GM23338 (cell line): ENCODE measurements around the gene STAM2. TPM values are rescaled to one million over a fixed set of nuclear protein-coding genes. Genes with fewer than 3 reads are reported as not detected.
A peak's percentile ranks its signal among the peaks of the same experiment; 100 is the strongest.

Source experiments
- ATAC-seq: fragments of 200-7000 bp; cut with Tn5 transposase; 3 replicates; pipeline ENCODE4 v1.9.1; 2020
- DNase-seq: peaks from one replicate; pipeline ENCODE4 v3.0.0-alpha.2; 2015; ENCODE audit warnings: low spot score
- H2AFZ ChIP-seq: fragments of 200-600 bp; sonication (generic); 2 replicates; pipeline ENCODE4 v1.8.0; 2016; ENCODE audit warnings: antibody characterized with exemption, mild to moderate bottlenecking, moderate library complexity
- H3F3A ChIP-seq: fragments of 200-600 bp; sonication (generic); replicated peaks from 2 replicates; pipeline ENCODE4 v1.8.0; 2017; ENCODE audit warnings: antibody characterized with exemption, mixed run types, low read depth
- H3K27ac ChIP-seq: fragments of 200-600 bp; sonication (generic); 2 replicates; pipeline ENCODE4 v1.6.1; 2016; ENCODE audit warnings: low read depth
- H3K27me3 ChIP-seq: fragments of 200-600 bp; sonication (generic); 2 replicates; pipeline ENCODE4 v1.8.0; 2016; ENCODE audit warnings: mild to moderate bottlenecking, mixed run types, moderate library complexity; ENCODE audit not compliant: insufficient read depth
- H3K36me3 ChIP-seq: fragments of 200-600 bp; sonication (generic); 2 replicates; pipeline ENCODE4 v1.8.0; 2016; ENCODE audit warnings: mild to moderate bottlenecking; ENCODE audit not compliant: insufficient read depth
- H3K4me1 ChIP-seq: fragments of 200-600 bp; sonication (generic); 2 replicates; pipeline ENCODE4 v1.8.0; 2016; ENCODE audit warnings: mild to moderate bottlenecking, moderate library complexity; ENCODE audit not compliant: insufficient read depth
- H3K4me2 ChIP-seq: fragments of 200-600 bp; sonication (generic); 2 replicates; pipeline ENCODE4 v1.7.1; 2017; ENCODE audit warnings: mixed run types
- H3K4me3 ChIP-seq: fragments of 200-600 bp; sonication (generic); 2 replicates; pipeline ENCODE4 v1.6.1; 2016; ENCODE audit warnings: mixed run types
- H3K79me2 ChIP-seq: fragments of 200-600 bp; sonication (generic); replicated peaks from 2 replicates; pipeline ENCODE4 v1.8.0; 2017; ENCODE audit warnings: mild to moderate bottlenecking; ENCODE audit not compliant: insufficient read depth
- H3K9me2 ChIP-seq: fragments of 200-600 bp; sonication (generic); 2 replicates; pipeline ENCODE4 v1.8.0; 2017; ENCODE audit not compliant: insufficient read depth
- H4K20me1 ChIP-seq: fragments of 200-600 bp; sonication (generic); replicated peaks from 2 replicates; pipeline ENCODE4 v1.8.0; 2017; ENCODE audit warnings: mild to moderate bottlenecking; ENCODE audit not compliant: insufficient read depth
- H3K27ac Mint-ChIP-seq: 2 replicates; pipeline ENCODE4 v1.8.0; 2020; ENCODE audit warnings: inconsistent platforms, mild to moderate bottlenecking, moderate library complexity, mixed read lengths
- H3K27me3 Mint-ChIP-seq: 3 replicates; pipeline ENCODE4 v1.8.0; 2022; ENCODE audit warnings: low read depth, mild to moderate bottlenecking, moderate library complexity, mixed read lengths, inconsistent platforms; ENCODE audit not compliant: insufficient read depth, poor library complexity
- H3K36me3 Mint-ChIP-seq: 3 replicates; pipeline ENCODE4 v1.8.0; 2021; ENCODE audit warnings: low read depth, mild to moderate bottlenecking, inconsistent platforms, moderate library complexity, mixed read lengths
- H3K4me1 Mint-ChIP-seq: 3 replicates; pipeline ENCODE4 v1.8.0; 2020; ENCODE audit warnings: mild to moderate bottlenecking, inconsistent platforms, mixed read lengths
- H3K4me3 Mint-ChIP-seq: 3 replicates; pipeline ENCODE4 v1.8.0; 2021; ENCODE audit warnings: moderate library complexity, mild to moderate bottlenecking, inconsistent platforms, mixed read lengths
- H3K9me3 Mint-ChIP-seq: 3 replicates; pipeline ENCODE4 v1.8.0; 2020; ENCODE audit warnings: moderate library complexity, mild to moderate bottlenecking, inconsistent platforms, mixed read lengths
- EZH2 ChIP-seq: fragments of 200-600 bp; sonication (generic); IDR thresholded peaks from one replicate; pipeline ENCODE4 v1.8.0; 2017; ENCODE audit warnings: antibody characterized with exemption, mild to moderate bottlenecking, low read depth; ENCODE audit not compliant: unreplicated experiment
- polyA plus RNA-seq: library from polyadenylated mRNA; unstranded; fragments of >200 nt; fragmentation: Nextera tagmentation; extraction: Ambion mirVana; gene quantifications from 2 replicates; pipeline ENCODE4 v1.2.1, GENCODE V29; 2016
- total RNA-seq: library from RNA; depleted of rRNA; stranded (reverse); fragments of >200 nt; shearing (Covaris generic); gene quantifications from 2 replicates; pipeline ENCODE4 v1.2.3, GENCODE V29; 2014
- TF ChIP-seq, protein P1 (sequence below): fragments of 250-450 bp; sonication (Bioruptor Pico); IDR thresholded peaks from 2 replicates; pipeline ENCODE4 v1.5.0; 2020; ENCODE audit warnings: mild to moderate bottlenecking, moderate library complexity

The STAM2 gene
- total and polyA plus RNA-seq, 2 experiments from 2014 or later, result 4.6 to 18.2 TPM

DNA sequence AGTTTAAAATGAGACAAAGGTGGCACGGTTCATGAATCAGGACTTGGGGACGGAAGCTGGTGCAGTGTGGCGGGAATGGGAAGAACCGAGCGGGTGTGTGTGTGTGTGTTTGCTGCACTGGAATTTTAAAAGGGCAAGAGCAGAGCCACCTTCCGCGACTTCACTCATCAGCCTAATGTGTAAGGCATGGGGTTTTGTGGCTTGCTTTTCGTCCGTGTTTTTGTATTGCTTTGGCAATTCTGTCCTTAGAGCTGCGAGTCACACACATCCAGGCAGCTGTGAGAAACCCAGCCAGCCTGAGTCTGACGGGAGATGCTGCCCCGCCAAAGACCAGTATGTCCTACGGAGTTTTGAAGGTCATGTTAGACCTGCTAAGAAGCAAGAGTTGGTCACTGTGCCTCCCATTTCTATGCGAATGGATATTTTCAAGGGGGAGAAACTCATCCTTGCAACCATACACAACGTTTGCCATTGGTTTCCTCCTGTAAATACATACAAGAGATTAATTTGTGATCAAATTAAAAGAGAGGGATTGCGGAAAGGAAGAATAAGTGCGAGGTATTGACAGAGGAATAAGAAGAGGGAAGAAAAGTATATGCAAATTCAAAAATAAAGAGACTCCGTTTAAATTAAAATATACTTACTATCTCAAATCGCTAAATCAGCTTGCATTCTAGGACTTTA, 76.1 kb downstream of the STAM2 start:
- H4K20me1 ChIP-seq, result no peaks in the 10 kb centered on the region
- no peaks in the 10 kb centered on the region for H3K9me2 ChIP-seq
- peaks cover 74% of the 10 kb centered on the region for H3K27me3 ChIP-seq
- peak overlapping the region; percentile 91 for H3K4me3 ChIP-seq
- H3K79me2 ChIP-seq, result no peaks in the 10 kb centered on the region; the same call in 1 of the 2 replicates
- Mint-ChIP-seq H3K27ac (no peak overlapping the region), H3K4me1 (peaks cover 12% of the 10 kb centered on the region), H3K9me3 (peaks cover 2% of the 10 kb centered on the region; the same call in 1 of the 3 replicates), H3K36me3 (no peaks in the 10 kb centered on the region), H3K27me3 (peaks cover 42% of the 10 kb centered on the region), H3K4me3 (peak overlapping the region; percentile 89)
- H3K27ac ChIP-seq, result no peak overlapping the region
- TF ChIP-seq, protein P1, sequence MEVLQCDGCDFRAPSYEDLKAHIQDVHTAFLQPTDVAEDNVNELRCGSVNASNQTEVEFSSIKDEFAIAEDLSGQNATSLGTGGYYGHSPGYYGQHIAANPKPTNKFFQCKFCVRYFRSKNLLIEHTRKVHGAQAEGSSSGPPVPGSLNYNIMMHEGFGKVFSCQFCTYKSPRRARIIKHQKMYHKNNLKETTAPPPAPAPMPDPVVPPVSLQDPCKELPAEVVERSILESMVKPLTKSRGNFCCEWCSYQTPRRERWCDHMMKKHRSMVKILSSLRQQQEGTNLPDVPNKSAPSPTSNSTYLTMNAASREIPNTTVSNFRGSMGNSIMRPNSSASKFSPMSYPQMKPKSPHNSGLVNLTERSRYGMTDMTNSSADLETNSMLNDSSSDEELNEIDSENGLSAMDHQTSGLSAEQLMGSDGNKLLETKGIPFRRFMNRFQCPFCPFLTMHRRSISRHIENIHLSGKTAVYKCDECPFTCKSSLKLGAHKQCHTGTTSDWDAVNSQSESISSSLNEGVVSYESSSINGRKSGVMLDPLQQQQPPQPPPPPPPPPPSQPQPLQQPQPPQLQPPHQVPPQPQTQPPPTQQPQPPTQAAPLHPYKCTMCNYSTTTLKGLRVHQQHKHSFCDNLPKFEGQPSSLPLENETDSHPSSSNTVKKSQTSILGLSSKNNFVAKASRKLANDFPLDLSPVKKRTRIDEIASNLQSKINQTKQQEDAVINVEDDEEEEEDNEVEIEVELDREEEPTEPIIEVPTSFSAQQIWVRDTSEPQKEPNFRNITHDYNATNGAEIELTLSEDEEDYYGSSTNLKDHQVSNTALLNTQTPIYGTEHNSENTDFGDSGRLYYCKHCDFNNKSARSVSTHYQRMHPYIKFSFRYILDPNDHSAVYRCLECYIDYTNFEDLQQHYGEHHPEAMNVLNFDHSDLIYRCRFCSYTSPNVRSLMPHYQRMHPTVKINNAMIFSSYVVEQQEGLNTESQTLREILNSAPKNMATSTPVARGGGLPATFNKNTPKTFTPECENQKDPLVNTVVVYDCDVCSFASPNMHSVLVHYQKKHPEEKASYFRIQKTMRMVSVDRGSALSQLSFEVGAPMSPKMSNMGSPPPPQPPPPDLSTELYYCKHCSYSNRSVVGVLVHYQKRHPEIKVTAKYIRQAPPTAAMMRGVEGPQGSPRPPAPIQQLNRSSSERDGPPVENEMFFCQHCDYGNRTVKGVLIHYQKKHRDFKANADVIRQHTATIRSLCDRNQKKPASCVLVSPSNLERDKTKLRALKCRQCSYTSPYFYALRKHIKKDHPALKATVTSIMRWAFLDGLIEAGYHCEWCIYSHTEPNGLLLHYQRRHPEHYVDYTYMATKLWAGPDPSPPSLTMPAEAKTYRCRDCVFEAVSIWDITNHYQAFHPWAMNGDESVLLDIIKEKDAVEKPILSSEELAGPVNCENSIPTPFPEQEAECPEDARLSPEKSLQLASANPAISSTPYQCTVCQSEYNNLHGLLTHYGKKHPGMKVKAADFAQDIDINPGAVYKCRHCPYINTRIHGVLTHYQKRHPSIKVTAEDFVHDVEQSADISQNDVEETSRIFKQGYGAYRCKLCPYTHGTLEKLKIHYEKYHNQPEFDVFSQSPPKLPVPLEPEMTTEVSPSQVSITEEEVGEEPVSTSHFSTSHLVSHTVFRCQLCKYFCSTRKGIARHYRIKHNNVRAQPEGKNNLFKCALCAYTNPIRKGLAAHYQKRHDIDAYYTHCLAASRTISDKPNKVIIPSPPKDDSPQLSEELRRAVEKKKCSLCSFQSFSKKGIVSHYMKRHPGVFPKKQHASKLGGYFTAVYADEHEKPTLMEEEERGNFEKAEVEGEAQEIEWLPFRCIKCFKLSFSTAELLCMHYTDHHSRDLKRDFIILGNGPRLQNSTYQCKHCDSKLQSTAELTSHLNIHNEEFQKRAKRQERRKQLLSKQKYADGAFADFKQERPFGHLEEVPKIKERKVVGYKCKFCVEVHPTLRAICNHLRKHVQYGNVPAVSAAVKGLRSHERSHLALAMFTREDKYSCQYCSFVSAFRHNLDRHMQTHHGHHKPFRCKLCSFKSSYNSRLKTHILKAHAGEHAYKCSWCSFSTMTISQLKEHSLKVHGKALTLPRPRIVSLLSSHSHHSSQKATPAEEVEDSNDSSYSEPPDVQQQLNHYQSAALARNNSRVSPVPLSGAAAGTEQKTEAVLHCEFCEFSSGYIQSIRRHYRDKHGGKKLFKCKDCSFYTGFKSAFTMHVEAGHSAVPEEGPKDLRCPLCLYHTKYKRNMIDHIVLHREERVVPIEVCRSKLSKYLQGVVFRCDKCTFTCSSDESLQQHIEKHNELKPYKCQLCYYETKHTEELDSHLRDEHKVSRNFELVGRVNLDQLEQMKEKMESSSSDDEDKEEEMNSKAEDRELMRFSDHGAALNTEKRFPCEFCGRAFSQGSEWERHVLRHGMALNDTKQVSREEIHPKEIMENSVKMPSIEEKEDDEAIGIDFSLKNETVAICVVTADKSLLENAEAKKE (CRISPR knock-in tag), result no peak
- TF ChIP-seq EZH2, result peak; percentile 41
- H3K36me3 ChIP-seq, result no peaks in the 10 kb centered on the region
- DNase-seq, result peak; percentile 34
- H3K4me1 ChIP-seq, result peaks cover 4% of the 10 kb centered on the region; the same call in 1 of the 2 replicates
- peak overlapping the region; percentile 93 for H3K4me2 ChIP-seq
- no peaks in the 10 kb centered on the region for H3F3A ChIP-seq
- ATAC-seq, result peak; percentile 24
- H2AFZ ChIP-seq, result peak overlapping the region; percentile 100
